HepG2 (cell line): ENCODE data around the gene STX5. TPM values are rescaled to one million over a fixed set of nuclear protein-coding genes. Genes with fewer than 3 reads are reported as not detected.

Source experiments
- ARID4A ChIP-seq: sonication (generic); formaldehyde crosslinking; IDR thresholded peaks from 2 replicates; pipeline ENCODE4 v1.5.0; 2020; ENCODE audit warnings: mild to moderate bottlenecking, missing genetic modification reagents, borderline replicate concordance
- CENPBD1 ChIP-seq: sonication (generic); formaldehyde crosslinking; IDR thresholded peaks from 2 replicates; pipeline ENCODE4 v1.8.0; 2022; ENCODE audit warnings: missing genetic modification reagents, low read depth, mild to moderate bottlenecking, borderline replicate concordance
- FOXA3 ChIP-seq: IDR thresholded peaks from 2 replicates; pipeline ENCODE4 v1.6.1; 2016; ENCODE audit warnings: missing genetic modification reagents, missing compliant biosample characterization
- HDAC1 ChIP-seq: sonication (generic); formaldehyde crosslinking; IDR thresholded peaks from 2 replicates; pipeline ENCODE4 v1.5.1; 2020; ENCODE audit warnings: mild to moderate bottlenecking, missing genetic modification reagents
- MAFK ChIP-seq, 2 experiments: IDR thresholded peaks in 1 of 2; conservative IDR thresholded peaks in 1 of 2; 2 replicates each; pipeline ENCODE4 v1.6.1; 2011; ENCODE audit warnings: improper control_type of control experiment in 2 of 2, low read length in 2 of 2
- NR2F1 ChIP-seq, 2 experiments: fragments of 450-650 bp in 1 of 2; formaldehyde crosslinking in 1 of 2; IDR thresholded peaks; 2 replicates each; pipeline versions ENCODE4 v1.5.0 to v1.6.1; 2016 to 2020; ENCODE audit warnings: mild to moderate bottlenecking in 1 of 2, missing compliant biosample characterization in 1 of 2, missing genetic modification reagents in 1 of 2, moderate library complexity in 1 of 2
- PCBP1 ChIP-seq: fragments of 200-400 bp; formaldehyde crosslinking; IDR thresholded peaks from 2 replicates; pipeline ENCODE4 v1.6.1; 2017; ENCODE audit warnings: mild to moderate bottlenecking, low read depth, low read length, borderline replicate concordance
- RBAK ChIP-seq: sonication (generic); formaldehyde crosslinking; IDR thresholded peaks from 2 replicates; pipeline ENCODE4 v1.5.1; 2020; ENCODE audit warnings: mild to moderate bottlenecking, missing genetic modification reagents
- TBX2 ChIP-seq: sonication (generic); formaldehyde crosslinking; IDR thresholded peaks from 2 replicates; pipeline ENCODE4 v1.5.0; 2020; ENCODE audit warnings: missing genetic modification reagents, mild to moderate bottlenecking, borderline replicate concordance
- TERF1 ChIP-seq: sonication (generic); formaldehyde crosslinking; IDR thresholded peaks from 2 replicates; pipeline ENCODE4 v1.8.0; 2022; ENCODE audit warnings: mild to moderate bottlenecking, missing genetic modification reagents, moderate library complexity
- THRA ChIP-seq: sonication (generic); formaldehyde crosslinking; IDR thresholded peaks from 2 replicates; pipeline ENCODE4 v1.4.0; 2020; ENCODE audit warnings: missing genetic modification reagents, borderline replicate concordance
- TRAFD1 ChIP-seq: sonication (generic); formaldehyde crosslinking; IDR thresholded peaks from 2 replicates; pipeline ENCODE4 v1.5.1; 2020; ENCODE audit warnings: missing genetic modification reagents, mild to moderate bottlenecking, borderline replicate concordance
- UBTF ChIP-seq: sonication (generic); formaldehyde crosslinking; IDR thresholded peaks from 2 replicates; pipeline ENCODE4 v1.4.0; 2020; ENCODE audit warnings: mild to moderate bottlenecking, missing genetic modification reagents
- ZNF256 ChIP-seq: sonication (generic); formaldehyde crosslinking; conservative IDR thresholded peaks from 2 replicates; pipeline ENCODE4 v1.4.0; 2020; ENCODE audit warnings: missing genetic modification reagents
- ZNF350 ChIP-seq: sonication (generic); formaldehyde crosslinking; IDR thresholded peaks from 2 replicates; pipeline ENCODE4 v1.4.0; 2020; ENCODE audit warnings: mild to moderate bottlenecking, low read depth, missing genetic modification reagents, borderline replicate concordance
- polyA plus RNA-seq, 8 experiments: library from polyadenylated mRNA; depleted of rRNA in 3 of 8; stranded (reverse) in 7 of 8; unstranded in 1 of 8; fragments of >200 nt; fragmentation: Illumina TruSeq in 4 of 8; extraction: Trizol in 4 of 8; gene quantifications; 2 replicates each; pipeline versions ENCODE4 v1.2.1 to v1.2.3, GENCODE V29; 2011 to 2016; ENCODE audit warnings: low read depth in 4 of 8, missing spikeins in 1 of 8, mixed read lengths in 1 of 8; ENCODE audit not compliant: insufficient read depth in 1 of 8
- total RNA-seq, 5 experiments: library from RNA; depleted of rRNA; stranded (reverse); fragments of >200 nt; fragmentation: Illumina TruSeq; extraction: Trizol; gene quantifications; 2 replicates each; pipeline ENCODE4 v1.2.3, GENCODE V29; 2016; ENCODE audit warnings: low read depth in 1 of 5

STX5 gene
- total and polyA plus RNA-seq, 2 of the 13 experiments (the other 11 are each of a cell fraction or from before 2014, with no cell fraction given): 26.9 to 30.0 TPM

GRCh38 chr11:62830904-62831519 is 839 bp downstream of the STX5 start (continued):
- TF ChIP-seq TRAFD1 (CRISPR knock-in tag) (no peak), UBTF (CRISPR knock-in tag) (peak; percentile 67; the same call in 1 of the 2 replicates), ZNF256 (0 out of 2 replicates have a peak, but pooled peaks have one; percentile 30), ARID4A (CRISPR knock-in tag) (0 out of 2 replicates have a peak, but pooled peaks have one; percentile 80), MAFK (conservative IDR thresholded peaks at IDR 0.05 in 1 of 2, IDR thresholded peaks at IDR 0.05 in 1 of 2; ENCODE audit: low read length in 2 of 2) (no peak), HDAC1 (CRISPR knock-in tag) (peak; percentile 56; the same call in 1 of the 2 replicates), THRA (CRISPR knock-in tag) (peak; percentile 24; the same call in 1 of the 2 replicates), TBX2 (peak; percentile 28), FOXA3 (peak; percentile 9; the same call in 1 of the 2 replicates), RBAK (no peak), NR2F1 (CRISPR knock-in tag; IDR thresholded peaks at IDR 0.05) (0 out of 4 replicates have a peak, but pooled peaks of 1 of the 2 experiments have one; percentile 25), CENPBD1 (CRISPR knock-in tag) (no peak), TERF1 (CRISPR knock-in tag) (no peak), ZNF350 (peak; percentile 71; the same call in 1 of the 2 replicates), PCBP1 (0 out of 2 replicates have a peak, but pooled peaks have one; percentile 38)
